HepG2 (cell line): Measurements from ENCODE around the gene TMEM171.

Source experiments
- ZNF33B ChIP-seq: sonication (generic); formaldehyde crosslinking; IDR thresholded peaks from 2 replicates; pipeline ENCODE4 v1.5.1; 2020; ENCODE audit warnings: mild to moderate bottlenecking, missing genetic modification reagents
- ZNF510 ChIP-seq: sonication (generic); formaldehyde crosslinking; IDR thresholded peaks from 2 replicates; pipeline ENCODE4 v1.4.0; 2020; ENCODE audit warnings: low read depth, mild to moderate bottlenecking, missing genetic modification reagents

GRCh38 chr5:73160239-73160671 is 39.9 kb downstream of the TMEM171 start:
- TF ChIP-seq ZNF33B (CRISPR knock-in tag) (no peak), ZNF510 (CRISPR knock-in tag) (no peak)
